ENCODE measurements around the gene DNAJC13. TPM values are rescaled to one million over a fixed set of nuclear protein-coding genes. Genes with fewer than 3 reads are reported as not detected.

Gene DNAJC13
- total RNA-seq, 1 experiment from 2014 or later, result 28.8 TPM

- no peak for TF ChIP-seq POLR2AphosphoS5 (IDR thresholded peaks at IDR 0.05; ENCODE audit: low read depth, low read length)
- no peak for TF ChIP-seq CBX3 (IDR thresholded peaks at IDR 0.05; ENCODE audit: low read depth)
- TF ChIP-seq ZFX (IDR thresholded peaks at IDR 0.05), result no peak
- no peak for TF ChIP-seq RAD21 (IDR thresholded peaks at IDR 0.05; ENCODE audit: low read depth)
Observed at GRCh38 chr3:132457286-132457685, 40.0 kb downstream of the DNAJC13 start (continued).

GRCh38 chr3:132459551-132459950 lies 42.2 kb downstream of the DNAJC13 start:
- Histone ChIP-seq H3K79me2 (ENCODE audit: insufficient read depth, low read length) (no peaks in the 10 kb centered on the region), H3K4me1 (ENCODE audit: control insufficient read depth in 1 of 2, insufficient read depth in 2 of 2, low read length in 2 of 2) (no peaks in the 10 kb centered on the region), H3K27ac (ENCODE audit: low read depth, low read length) (no peak overlapping the region), H3K9me2 (ENCODE audit: insufficient read depth) (no peaks in the 10 kb centered on the region), H3K4me3 (replicated peaks in 1 of 2; ENCODE audit: low read depth in 1 of 2, low read length in 2 of 2) (no peak overlapping the region), H3K27me3 (ENCODE audit: insufficient read depth, low read length) (no peaks in the 10 kb centered on the region), H4K20me1 (ENCODE audit: insufficient read depth) (no peaks in the 10 kb centered on the region), H3K36me3 (ENCODE audit: control insufficient read depth in 1 of 2, insufficient read depth in 2 of 2, low read length in 2 of 2) (peaks cover 11 to 15% of the 10 kb centered on the region in 2 experiments), H3K9ac (ENCODE audit: low read length) (no peak overlapping the region), H2AFZ (ENCODE audit: low read depth, low read length, poor library complexity, severe bottlenecking) (no peak overlapping the region), H3K9me3 (ENCODE audit: control insufficient read depth in 1 of 2, insufficient read depth in 1 of 2, low read depth in 1 of 2, low read length in 2 of 2) (no peaks in the 10 kb centered on the region), H3K4me2 (ENCODE audit: low read length) (no peak overlapping the region)
- TF ChIP-seq CBX3 (IDR thresholded peaks at IDR 0.05; ENCODE audit: low read depth), result no peak
- no peak for TF ChIP-seq SP1 (IDR thresholded peaks at IDR 0.05; ENCODE audit: low read depth)
- TF ChIP-seq TCF7L2 (IDR thresholded peaks at IDR 0.05; ENCODE audit: borderline replicate concordance, extremely low read depth, insufficient read depth, insufficient read length), result no peak
- no peak for TF ChIP-seq EGR1 (IDR thresholded peaks at IDR 0.05; ENCODE audit: low read depth)
- TF ChIP-seq YY1 (IDR thresholded peaks at IDR 0.05; ENCODE audit: extremely low read depth, insufficient replicate concordance, low read depth, low read length), result no peak
- TF ChIP-seq SIN3A (IDR thresholded peaks at IDR 0.05; ENCODE audit: low read depth), result no peak
- TF ChIP-seq ZFX (IDR thresholded peaks at IDR 0.05), result no peak
- no peak for TF ChIP-seq FOSL1 (IDR thresholded peaks at IDR 0.05; ENCODE audit: low read depth)
- no peak for TF ChIP-seq CEBPB (IDR thresholded peaks at IDR 0.05; ENCODE audit: low read depth)
- TF ChIP-seq RAD21 (IDR thresholded peaks at IDR 0.05; ENCODE audit: low read depth), result no peak
- TF ChIP-seq POLR2A (IDR thresholded peaks at IDR 0.05; ENCODE audit: borderline replicate concordance, extremely low read depth, insufficient read depth, insufficient read length), result no peak
- TF ChIP-seq MAX (IDR thresholded peaks at IDR 0.05), result no peak
- no peak for TF ChIP-seq ZNF274 (IDR thresholded peaks at IDR 0.05; ENCODE audit: low read depth, low read length)
- TF ChIP-seq CTCF (IDR thresholded peaks at IDR 0.05 in 2 of 3, conservative IDR thresholded peaks at IDR 0.05 in 1 of 3; ENCODE audit: borderline replicate concordance in 1 of 3, insufficient read depth in 1 of 3, low read depth in 2 of 3, low read length in 2 of 3), result no peak
- no peak for TF ChIP-seq EZH2phosphoT487 (IDR thresholded peaks at IDR 0.05; ENCODE audit: borderline replicate concordance)
- TF ChIP-seq REST (IDR thresholded peaks at IDR 0.05; ENCODE audit: low read depth), result no peak
- no peak for TF ChIP-seq ELF1 (IDR thresholded peaks at IDR 0.05; ENCODE audit: borderline replicate concordance, low read depth)
- TF ChIP-seq SRF (IDR thresholded peaks at IDR 0.05; ENCODE audit: low read depth), result no peak
- no peak for DNase-seq (ENCODE audit: low read depth, low spot score)
- BruUV-seq (replicated peaks), result no TSS peak
- RAD21 ChIA-PET (ENCODE audit: low non-redundant PET in 1 of 2, low total read pairs in 2 of 2, uncharacterized antibody in 2 of 2, unreplicated experiment in 2 of 2), result no interaction called here
- intact Hi-C loops (cut with micrococcal nuclease), result no loop called here
- ATAC-seq, result no peak
- CTCF ChIA-PET, result no interaction called here
- POLR2A ChIA-PET, result no interaction called here
